ENCODE data around the gene PFN1.

PFN1 gene

DNA sequence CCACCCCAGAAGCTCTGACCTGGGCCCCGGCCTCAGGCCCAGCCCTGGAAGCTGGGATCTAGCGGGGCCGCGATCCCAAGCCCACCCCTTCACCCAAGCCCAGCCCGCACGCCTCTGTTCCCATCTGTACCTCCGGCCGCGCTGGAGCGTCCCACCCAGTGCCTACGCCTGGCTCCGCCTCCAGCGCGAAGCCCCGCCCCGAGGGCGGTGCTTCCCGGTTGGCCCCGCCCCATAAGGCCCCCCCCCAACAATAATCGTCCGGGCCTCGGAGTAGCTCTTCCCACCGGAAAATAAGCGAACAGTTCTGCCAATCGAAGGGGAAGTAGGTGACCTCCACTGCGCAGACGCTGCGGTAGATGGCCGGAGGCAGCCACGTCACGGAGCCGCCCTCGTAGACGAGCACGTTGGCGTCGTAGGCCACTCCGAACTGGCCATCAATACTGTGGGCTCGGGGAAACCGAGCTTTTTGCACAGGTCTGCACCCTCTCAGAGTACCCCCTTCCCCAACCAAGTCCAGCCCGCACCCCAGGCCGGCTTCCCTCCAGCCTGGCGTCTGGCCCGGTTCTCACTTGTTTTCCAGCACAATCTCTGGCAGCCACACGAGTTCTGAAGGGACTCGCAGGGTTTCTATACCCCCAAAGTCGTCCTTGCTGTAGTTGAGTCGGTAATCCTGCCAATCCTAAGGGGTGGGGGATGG, 46.5 kb downstream of the PFN1 start:
- no peak for TF ChIP-seq POLR2AphosphoS5 (IDR thresholded peaks at IDR 0.05; ENCODE audit: low read depth)
- TF ChIP-seq, protein P1, sequence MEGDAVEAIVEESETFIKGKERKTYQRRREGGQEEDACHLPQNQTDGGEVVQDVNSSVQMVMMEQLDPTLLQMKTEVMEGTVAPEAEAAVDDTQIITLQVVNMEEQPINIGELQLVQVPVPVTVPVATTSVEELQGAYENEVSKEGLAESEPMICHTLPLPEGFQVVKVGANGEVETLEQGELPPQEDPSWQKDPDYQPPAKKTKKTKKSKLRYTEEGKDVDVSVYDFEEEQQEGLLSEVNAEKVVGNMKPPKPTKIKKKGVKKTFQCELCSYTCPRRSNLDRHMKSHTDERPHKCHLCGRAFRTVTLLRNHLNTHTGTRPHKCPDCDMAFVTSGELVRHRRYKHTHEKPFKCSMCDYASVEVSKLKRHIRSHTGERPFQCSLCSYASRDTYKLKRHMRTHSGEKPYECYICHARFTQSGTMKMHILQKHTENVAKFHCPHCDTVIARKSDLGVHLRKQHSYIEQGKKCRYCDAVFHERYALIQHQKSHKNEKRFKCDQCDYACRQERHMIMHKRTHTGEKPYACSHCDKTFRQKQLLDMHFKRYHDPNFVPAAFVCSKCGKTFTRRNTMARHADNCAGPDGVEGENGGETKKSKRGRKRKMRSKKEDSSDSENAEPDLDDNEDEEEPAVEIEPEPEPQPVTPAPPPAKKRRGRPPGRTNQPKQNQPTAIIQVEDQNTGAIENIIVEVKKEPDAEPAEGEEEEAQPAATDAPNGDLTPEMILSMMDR (IDR thresholded peaks at IDR 0.05; ENCODE audit: insufficient read depth, low read length) = no peak
- TF ChIP-seq, protein P2, sequence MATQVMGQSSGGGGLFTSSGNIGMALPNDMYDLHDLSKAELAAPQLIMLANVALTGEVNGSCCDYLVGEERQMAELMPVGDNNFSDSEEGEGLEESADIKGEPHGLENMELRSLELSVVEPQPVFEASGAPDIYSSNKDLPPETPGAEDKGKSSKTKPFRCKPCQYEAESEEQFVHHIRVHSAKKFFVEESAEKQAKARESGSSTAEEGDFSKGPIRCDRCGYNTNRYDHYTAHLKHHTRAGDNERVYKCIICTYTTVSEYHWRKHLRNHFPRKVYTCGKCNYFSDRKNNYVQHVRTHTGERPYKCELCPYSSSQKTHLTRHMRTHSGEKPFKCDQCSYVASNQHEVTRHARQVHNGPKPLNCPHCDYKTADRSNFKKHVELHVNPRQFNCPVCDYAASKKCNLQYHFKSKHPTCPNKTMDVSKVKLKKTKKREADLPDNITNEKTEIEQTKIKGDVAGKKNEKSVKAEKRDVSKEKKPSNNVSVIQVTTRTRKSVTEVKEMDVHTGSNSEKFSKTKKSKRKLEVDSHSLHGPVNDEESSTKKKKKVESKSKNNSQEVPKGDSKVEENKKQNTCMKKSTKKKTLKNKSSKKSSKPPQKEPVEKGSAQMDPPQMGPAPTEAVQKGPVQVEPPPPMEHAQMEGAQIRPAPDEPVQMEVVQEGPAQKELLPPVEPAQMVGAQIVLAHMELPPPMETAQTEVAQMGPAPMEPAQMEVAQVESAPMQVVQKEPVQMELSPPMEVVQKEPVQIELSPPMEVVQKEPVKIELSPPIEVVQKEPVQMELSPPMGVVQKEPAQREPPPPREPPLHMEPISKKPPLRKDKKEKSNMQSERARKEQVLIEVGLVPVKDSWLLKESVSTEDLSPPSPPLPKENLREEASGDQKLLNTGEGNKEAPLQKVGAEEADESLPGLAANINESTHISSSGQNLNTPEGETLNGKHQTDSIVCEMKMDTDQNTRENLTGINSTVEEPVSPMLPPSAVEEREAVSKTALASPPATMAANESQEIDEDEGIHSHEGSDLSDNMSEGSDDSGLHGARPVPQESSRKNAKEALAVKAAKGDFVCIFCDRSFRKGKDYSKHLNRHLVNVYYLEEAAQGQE (IDR thresholded peaks at IDR 0.05; ENCODE audit: insufficient replicate concordance, low read depth) = no peak
- no peak for TF ChIP-seq GABPA (IDR thresholded peaks at IDR 0.05; ENCODE audit: low read depth)
- TF ChIP-seq SPI1 (IDR thresholded peaks at IDR 0.05; ENCODE audit: borderline replicate concordance, low read depth) = no peak
- Histone ChIP-seq H3K27ac (replicated peaks) (no peak overlapping the region), H3K4me3 (replicated peaks; ENCODE audit: insufficient read depth, low read length) (no peak overlapping the region), H3K27me3 (ENCODE audit: insufficient read depth, poor library complexity, severe bottlenecking) (peaks cover 7% of the 10 kb centered on the region)
- DNase-seq (ENCODE audit: low read depth in 1 of 2, low spot score in 1 of 2) = peak; percentile 28 to 53

DNA sequence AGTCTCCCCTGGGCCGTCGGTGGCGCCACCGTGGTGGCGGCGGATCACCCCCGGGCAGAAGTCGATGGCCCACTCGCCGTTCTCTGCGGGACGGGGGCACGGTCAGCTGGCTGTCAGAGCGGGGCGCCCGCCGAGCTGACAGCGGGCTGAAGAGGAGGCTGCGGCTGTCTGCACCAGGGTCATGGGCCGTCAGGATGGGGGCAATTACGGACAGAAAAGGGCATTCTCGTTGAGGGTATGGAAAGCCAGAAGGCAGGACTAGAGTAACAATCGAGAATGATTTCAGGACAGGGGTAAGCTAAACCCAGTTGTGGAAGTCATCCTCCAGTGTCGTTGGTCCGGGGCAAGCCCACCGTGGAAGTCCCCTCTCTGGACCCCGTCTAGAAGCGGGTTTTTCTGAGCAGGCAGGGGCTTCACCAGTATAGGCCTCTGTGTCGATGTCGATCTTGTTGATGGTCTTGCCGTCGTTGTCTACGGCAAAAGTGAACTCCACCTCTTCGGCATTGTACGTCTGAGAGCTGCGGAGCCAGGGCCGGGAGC, 47.2 kb downstream of the PFN1 start:
- Histone ChIP-seq H3K27ac (replicated peaks) (no peak overlapping the region), H3K4me3 (replicated peaks; ENCODE audit: insufficient read depth, low read length) (no peak overlapping the region)
- DNase-seq (ENCODE audit: low read depth in 1 of 2, low spot score in 1 of 2) = no peak

DNA sequence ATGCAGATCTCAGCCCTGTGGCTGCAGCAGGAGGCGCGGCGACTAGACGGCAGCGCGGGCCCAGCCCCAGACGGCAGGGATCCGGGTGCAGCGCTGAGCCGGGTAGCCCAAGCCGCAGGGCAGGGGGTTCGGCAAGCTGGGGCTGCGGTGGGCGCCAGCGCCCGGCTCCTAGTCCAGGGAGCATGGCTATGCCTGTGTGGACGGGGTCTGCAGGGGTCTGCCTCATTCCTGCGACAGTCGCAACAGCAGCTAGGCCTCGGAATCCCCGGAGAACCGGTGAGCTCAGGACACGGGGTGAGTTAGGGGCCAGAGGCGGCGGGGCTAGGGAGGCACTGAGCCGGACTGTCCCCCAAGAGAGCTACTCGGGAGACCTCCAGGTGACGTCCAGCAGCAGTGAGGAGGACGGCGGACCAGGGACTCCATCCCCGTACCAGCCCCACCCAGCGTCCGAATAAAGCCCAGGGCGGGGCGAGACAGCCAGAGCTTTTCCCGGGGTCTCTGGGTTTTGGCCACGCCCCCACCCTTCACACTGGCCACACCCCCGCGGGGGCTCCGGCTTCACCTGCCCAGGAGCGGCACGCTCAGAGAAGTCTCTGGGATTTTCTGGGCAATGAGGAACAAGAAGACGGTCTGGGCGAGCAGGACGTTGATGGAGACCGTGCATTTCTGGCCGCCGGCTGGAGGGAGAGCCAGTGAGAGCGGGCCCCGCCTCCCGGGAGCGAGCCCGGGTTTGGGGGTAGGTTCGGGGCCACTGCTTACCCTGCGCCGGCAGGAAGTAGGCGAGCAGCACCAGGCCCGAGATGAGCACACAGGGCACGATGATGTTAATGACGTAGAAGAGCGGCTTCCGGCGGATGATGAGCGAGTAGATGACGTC, 47.9 kb downstream of the PFN1 start:
- Histone ChIP-seq H3K4me3 (replicated peaks; ENCODE audit: insufficient read depth, low read length) (no peak overlapping the region), H3K27me3 (ENCODE audit: insufficient read depth, poor library complexity, severe bottlenecking) (peaks cover 7% of the 10 kb centered on the region), H3K27ac (replicated peaks) (no peak overlapping the region)
- no peak for DNase-seq (ENCODE audit: low read depth in 1 of 2, low spot score in 1 of 2)
- TF ChIP-seq, protein P2 (IDR thresholded peaks at IDR 0.05; ENCODE audit: insufficient replicate concordance, low read depth) = no peak

More for the DNA sequence above, 47.2 kb downstream of the PFN1 start:
- TF ChIP-seq, protein P1 (IDR thresholded peaks at IDR 0.05; ENCODE audit: insufficient read depth, low read length) = no peak
- TF ChIP-seq, protein P2 (IDR thresholded peaks at IDR 0.05; ENCODE audit: insufficient replicate concordance, low read depth) = no peak
- TF ChIP-seq POLR2AphosphoS5 (IDR thresholded peaks at IDR 0.05; ENCODE audit: low read depth) (no peak), GABPA (IDR thresholded peaks at IDR 0.05; ENCODE audit: low read depth) (no peak), SPI1 (IDR thresholded peaks at IDR 0.05; ENCODE audit: borderline replicate concordance, low read depth) (no peak)
- H3K27me3 ChIP-seq (ENCODE audit: insufficient read depth, poor library complexity, severe bottlenecking) = peaks cover 7% of the 10 kb centered on the region
